ENCODE data around the gene FANK1. TPM values are rescaled to one million over a fixed set of nuclear protein-coding genes. Genes with fewer than 3 reads are reported as not detected.

Gene FANK1
- total RNA-seq, 1 experiment from 2014 or later, result 1.4 TPM

DNA sequence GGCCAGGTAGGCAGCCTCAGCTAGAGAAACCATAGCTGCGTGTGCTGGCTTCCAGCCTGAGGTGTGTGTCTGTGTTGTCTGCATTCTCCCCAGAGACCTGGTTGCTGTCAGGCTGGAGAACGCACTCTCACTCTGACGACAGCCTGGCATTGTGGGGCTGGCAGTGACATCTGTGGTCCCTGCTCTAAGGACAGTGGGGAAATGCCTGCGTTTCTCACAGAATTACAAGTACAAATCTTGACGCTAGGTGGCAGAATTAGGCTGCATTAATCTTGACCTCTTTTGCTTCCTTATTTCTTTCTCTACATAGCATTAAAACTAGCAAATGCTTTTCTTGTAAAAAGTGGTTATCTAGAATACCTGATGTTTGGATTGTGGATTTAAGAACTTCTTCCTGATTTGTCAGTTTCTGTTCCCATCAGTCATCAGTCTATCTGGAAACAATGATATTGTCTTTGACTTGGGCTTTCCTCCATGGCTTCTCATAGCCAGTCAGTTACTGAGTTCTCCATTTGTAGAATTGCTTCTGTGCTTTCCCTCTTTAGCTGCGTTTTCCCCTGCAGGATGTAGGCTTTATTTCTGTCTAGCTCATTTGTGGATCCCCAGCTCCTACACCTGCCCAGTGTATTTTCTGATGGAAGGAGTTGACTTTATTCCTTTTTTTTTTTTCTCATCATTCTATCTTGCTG, 86.0 kb downstream of the FANK1 start:
- Histone ChIP-seq H3K36me3 (ENCODE audit: insufficient read depth, low read length, poor library complexity, severe bottlenecking) (no peaks in the 10 kb centered on the region), H3K27ac (ENCODE audit: low read depth, low read length, poor library complexity, severe bottlenecking) (no peak overlapping the region), H3K27me3 (replicated peaks; ENCODE audit: insufficient read depth, low read depth, low read length, poor library complexity) (no peaks in the 10 kb centered on the region), H3K9me3 (ENCODE audit: low read depth, low read length, poor library complexity, severe bottlenecking) (no peaks in the 10 kb centered on the region), H3K4me3 (ENCODE audit: low read depth, low read length, poor library complexity, severe bottlenecking) (no peak overlapping the region), H3K4me1 (ENCODE audit: insufficient read depth, low read length, poor library complexity, severe bottlenecking) (no peaks in the 10 kb centered on the region)
- DNase-seq (ENCODE audit: low spot score), result peak; percentile 79
- CTCF ChIA-PET, result interaction anchor here (0.6 to 1.7 kb wide), 3 partner anchors 123 to 522 kb away, joined by 3 to 7 read pairs (median 4); no protein-coding TSS in a partner anchor
- TF ChIP-seq, protein P1, sequence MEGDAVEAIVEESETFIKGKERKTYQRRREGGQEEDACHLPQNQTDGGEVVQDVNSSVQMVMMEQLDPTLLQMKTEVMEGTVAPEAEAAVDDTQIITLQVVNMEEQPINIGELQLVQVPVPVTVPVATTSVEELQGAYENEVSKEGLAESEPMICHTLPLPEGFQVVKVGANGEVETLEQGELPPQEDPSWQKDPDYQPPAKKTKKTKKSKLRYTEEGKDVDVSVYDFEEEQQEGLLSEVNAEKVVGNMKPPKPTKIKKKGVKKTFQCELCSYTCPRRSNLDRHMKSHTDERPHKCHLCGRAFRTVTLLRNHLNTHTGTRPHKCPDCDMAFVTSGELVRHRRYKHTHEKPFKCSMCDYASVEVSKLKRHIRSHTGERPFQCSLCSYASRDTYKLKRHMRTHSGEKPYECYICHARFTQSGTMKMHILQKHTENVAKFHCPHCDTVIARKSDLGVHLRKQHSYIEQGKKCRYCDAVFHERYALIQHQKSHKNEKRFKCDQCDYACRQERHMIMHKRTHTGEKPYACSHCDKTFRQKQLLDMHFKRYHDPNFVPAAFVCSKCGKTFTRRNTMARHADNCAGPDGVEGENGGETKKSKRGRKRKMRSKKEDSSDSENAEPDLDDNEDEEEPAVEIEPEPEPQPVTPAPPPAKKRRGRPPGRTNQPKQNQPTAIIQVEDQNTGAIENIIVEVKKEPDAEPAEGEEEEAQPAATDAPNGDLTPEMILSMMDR (conservative IDR thresholded peaks at IDR 0.05; ENCODE audit: low read depth, low read length), result peak; percentile 69
- no peak for TF ChIP-seq EZH2 (IDR thresholded peaks at IDR 0.05; ENCODE audit: borderline replicate concordance, low read depth, low read length, poor library complexity, severe bottlenecking)
- intact Hi-C loops (cut with micrococcal nuclease; ENCODE audit: unreplicated experiment), result loop anchor here (1.0 to 2.0 kb wide), 5 partner anchors 320 to 767 kb away; no protein-coding TSS in a partner anchor
- POLR2A ChIA-PET (ENCODE audit: low non-redundant PET), result no interaction called here
- BruUV-seq (replicated peaks), result no TSS peak

DNA sequence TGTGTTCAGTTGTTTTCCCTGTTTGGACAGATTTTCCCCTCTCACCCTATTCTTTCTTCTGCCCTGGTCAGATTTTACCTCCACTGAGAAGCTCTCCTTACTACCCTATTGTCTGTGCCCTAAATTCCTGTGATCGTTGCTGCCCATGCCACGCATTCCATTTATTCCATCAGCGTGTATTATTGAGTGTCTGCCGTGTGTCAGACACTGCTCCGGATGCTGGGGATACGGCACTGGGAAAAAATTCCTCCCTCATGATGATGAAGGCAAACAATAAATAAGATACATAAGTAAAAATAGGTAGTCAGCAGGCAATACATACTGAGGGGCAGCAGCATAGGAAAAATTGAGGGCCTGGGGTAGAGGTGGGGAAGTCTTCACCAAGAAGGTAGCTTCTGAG, 86.8 kb downstream of the FANK1 start:
- Histone ChIP-seq H3K36me3 (ENCODE audit: insufficient read depth, low read length, poor library complexity, severe bottlenecking) (no peaks in the 10 kb centered on the region), H3K4me1 (ENCODE audit: insufficient read depth, low read length, poor library complexity, severe bottlenecking) (no peaks in the 10 kb centered on the region), H3K4me3 (ENCODE audit: low read depth, low read length, poor library complexity, severe bottlenecking) (no peak overlapping the region), H3K9me3 (ENCODE audit: low read depth, low read length, poor library complexity, severe bottlenecking) (no peaks in the 10 kb centered on the region), H3K27ac (ENCODE audit: low read depth, low read length, poor library complexity, severe bottlenecking) (no peak overlapping the region), H3K27me3 (replicated peaks; ENCODE audit: insufficient read depth, low read depth, low read length, poor library complexity) (no peaks in the 10 kb centered on the region)
- no peak for TF ChIP-seq EZH2 (IDR thresholded peaks at IDR 0.05; ENCODE audit: borderline replicate concordance, low read depth, low read length, poor library complexity, severe bottlenecking)
- TF ChIP-seq, protein P1 (conservative IDR thresholded peaks at IDR 0.05; ENCODE audit: low read depth, low read length), result no peak
- POLR2A ChIA-PET (ENCODE audit: low non-redundant PET), result no interaction called here
- intact Hi-C loops (cut with micrococcal nuclease; ENCODE audit: unreplicated experiment), result loop anchor here (2.0 kb wide), 2 partner anchors 320 to 522 kb away; no protein-coding TSS in a partner anchor
- BruUV-seq (replicated peaks), result no TSS peak
- no peak for DNase-seq (ENCODE audit: low spot score)
- CTCF ChIA-PET, result interaction anchor here (1.1 to 1.7 kb wide), 2 partner anchors 404 to 521 kb away, joined by 3 to 7 read pairs; no protein-coding TSS in a partner anchor

DNA sequence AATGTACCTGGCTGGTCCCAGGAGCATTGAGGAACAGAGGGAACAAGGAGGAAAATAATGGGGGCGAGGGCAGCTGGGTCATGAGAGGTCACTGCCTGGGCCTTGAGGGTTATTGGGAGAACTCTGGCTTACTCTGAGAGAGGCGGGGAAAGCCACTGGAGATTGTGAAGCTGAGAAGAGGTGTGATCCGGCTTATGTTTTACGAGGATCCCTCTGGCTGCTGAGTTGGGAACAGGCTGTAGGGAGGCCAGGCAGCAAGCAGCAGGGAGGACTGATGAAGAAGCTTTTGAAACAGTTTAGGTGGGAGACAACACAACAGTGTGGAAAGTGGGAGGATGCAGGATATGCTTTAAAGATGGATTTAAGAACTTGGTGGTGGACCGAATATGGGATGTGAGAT, 87.3 kb downstream of the FANK1 start:
- Histone ChIP-seq H3K4me3 (ENCODE audit: low read depth, low read length, poor library complexity, severe bottlenecking) (no peak overlapping the region), H3K4me1 (ENCODE audit: insufficient read depth, low read length, poor library complexity, severe bottlenecking) (no peaks in the 10 kb centered on the region), H3K27ac (ENCODE audit: low read depth, low read length, poor library complexity, severe bottlenecking) (no peak overlapping the region), H3K27me3 (replicated peaks; ENCODE audit: insufficient read depth, low read depth, low read length, poor library complexity) (no peaks in the 10 kb centered on the region), H3K9me3 (ENCODE audit: low read depth, low read length, poor library complexity, severe bottlenecking) (no peaks in the 10 kb centered on the region), H3K36me3 (ENCODE audit: insufficient read depth, low read length, poor library complexity, severe bottlenecking) (no peaks in the 10 kb centered on the region)
- ChIA-PET CTCF (interaction anchor here (1.1 kb wide), 1 partner anchor 403 kb away, joined by 3 read pairs; no protein-coding TSS in a partner anchor), POLR2A (ENCODE audit: low non-redundant PET) (no interaction called here)
- BruUV-seq (replicated peaks), result no TSS peak
- TF ChIP-seq, protein P1 (conservative IDR thresholded peaks at IDR 0.05; ENCODE audit: low read depth, low read length), result no peak
- TF ChIP-seq EZH2 (IDR thresholded peaks at IDR 0.05; ENCODE audit: borderline replicate concordance, low read depth, low read length, poor library complexity, severe bottlenecking), result no peak
- intact Hi-C loops (cut with micrococcal nuclease; ENCODE audit: unreplicated experiment), result loop anchor here (2.0 kb wide), 2 partner anchors 319 to 521 kb away; no protein-coding TSS in a partner anchor
- DNase-seq (ENCODE audit: low spot score), result no peak
